K562 (cell line): ENCODE measurements around the gene MEAK7. TPM values are rescaled to one million over a fixed set of nuclear protein-coding genes. Genes with fewer than 3 reads are reported as not detected.

Source experiments
- ARID1B ChIP-seq: fragments of 450-650 bp; IDR thresholded peaks from 2 replicates; pipeline ENCODE4 v1.6.1; 2016; ENCODE audit warnings: antibody characterized with exemption, mild to moderate bottlenecking, inconsistent platforms
- BRD9 ChIP-seq: fragments of 450-650 bp; IDR thresholded peaks from 2 replicates; pipeline ENCODE4 v1.6.1; 2018; ENCODE audit warnings: low read depth; ENCODE audit not compliant: partially characterized antibody
- CTCF ChIP-seq, 3 experiments: IDR thresholded peaks in 2 of 3; conservative IDR thresholded peaks in 1 of 3; 2 replicates each; pipeline ENCODE4 v1.5.1; 2011 to 2012; ENCODE audit warnings: low read length in 3 of 3, mild to moderate bottlenecking in 3 of 3, control low read depth in 2 of 3, improper control_type of control experiment in 1 of 3, inconsistent platforms in 1 of 3, low read depth in 1 of 3, mixed read lengths in 1 of 3, moderate library complexity in 1 of 3; ENCODE audit not compliant: insufficient read depth in 2 of 3
- FOXK2 ChIP-seq, 2 experiments: fragments of 450-650 bp; IDR thresholded peaks in 1 of 2; conservative IDR thresholded peaks in 1 of 2; 2 replicates each; pipeline ENCODE4 v1.6.1; 2016; ENCODE audit warnings: low read depth in 2 of 2, mild to moderate bottlenecking in 1 of 2
- HDAC1 ChIP-seq, 2 experiments: fragments of 450-650 bp; IDR thresholded peaks; 2 replicates each; pipeline ENCODE4 v1.6.1; 2016 to 2017; ENCODE audit warnings: inconsistent platforms in 1 of 2, mild to moderate bottlenecking in 1 of 2, moderate library complexity in 1 of 2
- KDM1A ChIP-seq, 2 experiments: fragments of 450-650 bp; IDR thresholded peaks; 2 replicates each; pipeline ENCODE4 v1.6.1; 2016; ENCODE audit warnings: mild to moderate bottlenecking in 2 of 2
- KHSRP ChIP-seq: fragments of 450-650 bp; IDR thresholded peaks from 2 replicates; pipeline ENCODE4 v1.6.1; 2017
- PCBP2 ChIP-seq: fragments of 200-400 bp; formaldehyde crosslinking; IDR thresholded peaks from 2 replicates; pipeline ENCODE4 v1.6.1; 2018; ENCODE audit warnings: low read length, low read depth, mild to moderate bottlenecking, moderate library complexity; ENCODE audit not compliant: poor library complexity, severe bottlenecking
- PYGO2 ChIP-seq: fragments of 450-650 bp; IDR thresholded peaks from 2 replicates; pipeline ENCODE4 v1.6.1; 2016; ENCODE audit warnings: mild to moderate bottlenecking, missing genetic modification characterization, moderate library complexity, missing compliant biosample characterization
- RAD21 ChIP-seq, 2 experiments: fragments of 250-450 bp in 1 of 2; fragments of 450-650 bp in 1 of 2; sonication (Bioruptor Pico) in 1 of 2; formaldehyde crosslinking in 1 of 2; IDR thresholded peaks in 1 of 2; conservative IDR thresholded peaks in 1 of 2; 2 replicates each; pipeline versions ENCODE4 v1.4.0 to v1.8.0; 2020 to 2022; ENCODE audit warnings: mild to moderate bottlenecking in 2 of 2, moderate library complexity in 1 of 2
- SAFB ChIP-seq: fragments of 200-400 bp; formaldehyde crosslinking; IDR thresholded peaks from 2 replicates; pipeline ENCODE4 v1.6.1; 2017; ENCODE audit warnings: low read depth, low read length, borderline replicate concordance
- SAP30 ChIP-seq: fragments of 200-600 bp; sonication (generic); IDR thresholded peaks from 2 replicates; pipeline ENCODE4 v1.6.1; 2012; ENCODE audit warnings: borderline replicate concordance, low read depth, mild to moderate bottlenecking, moderate library complexity, low read length, control low read depth, inconsistent platforms; ENCODE audit not compliant: insufficient read depth, poor library complexity, severe bottlenecking
- TCF7 ChIP-seq: sonication (generic); IDR thresholded peaks from 2 replicates; pipeline ENCODE4 v1.6.1; 2016; ENCODE audit warnings: antibody characterized with exemption, borderline replicate concordance
- TSC22D4 ChIP-seq: fragments of 450-650 bp; IDR thresholded peaks from 2 replicates; pipeline ENCODE4 v1.6.1; 2016; ENCODE audit warnings: missing genetic modification characterization, missing biosample characterization, control low read depth
- polyA plus RNA-seq, 8 experiments: library from polyadenylated mRNA; depleted of rRNA in 4 of 8; stranded (reverse) in 5 of 8; unstranded in 3 of 8; fragments of >200 nt; fragmentation: Nextera tagmentation in 2 of 8; fragmentation: Illumina TruSeq in 1 of 8; extraction: Ambion mirVana in 2 of 8; extraction: Trizol in 1 of 8; gene quantifications; 2 replicates each; pipeline versions ENCODE4 v1.2.1 to v1.2.3, GENCODE V29; 2011 to 2014; ENCODE audit warnings: inconsistent platforms in 1 of 8, missing spikeins in 1 of 8
- total RNA-seq, 7 experiments: library from RNA; depleted of rRNA in 6 of 7; stranded (reverse); fragments of >200 nt in 6 of 7; fragmentation: Illumina TruSeq in 2 of 7; extraction: Trizol in 2 of 7; gene quantifications; 2 replicates each; pipeline versions ENCODE4 v1.2.1 to v1.2.3, GENCODE V29; 2011 to 2021; ENCODE audit warnings: low replicate concordance in 1 of 7
- TF ChIP-seq, protein P1 (sequence below): fragments of 250-450 bp; sonication (Bioruptor Pico); IDR thresholded peaks from 2 replicates; pipeline ENCODE4 v1.8.0; 2021; ENCODE audit warnings: mild to moderate bottlenecking, moderate library complexity
- TF ChIP-seq, protein P2 (sequence below), 2 experiments: IDR thresholded peaks in 1 of 2; conservative IDR thresholded peaks in 1 of 2; 2 replicates each; pipeline ENCODE4 v1.6.1; 2016; ENCODE audit warnings: low read depth in 2 of 2, mild to moderate bottlenecking in 1 of 2, missing compliant biosample characterization in 1 of 2, missing genetic modification characterization in 1 of 2, moderate library complexity in 1 of 2
- TF ChIP-seq, protein P3 (sequence below): fragments of 450-650 bp; IDR thresholded peaks from 2 replicates; pipeline ENCODE4 v1.6.1; 2016; ENCODE audit warnings: low read depth, mild to moderate bottlenecking, moderate library complexity
- TF ChIP-seq, protein P4 (sequence below): fragments of 250-450 bp; sonication (Bioruptor Pico); IDR thresholded peaks from 2 replicates; pipeline ENCODE4 v1.5.0; 2020; ENCODE audit warnings: mild to moderate bottlenecking

MEAK7 gene
- total and polyA plus RNA-seq, 9 of the 15 experiments (the other 6 are each of a cell fraction or from before 2014, with no cell fraction given), result 1.4 to 14.5 (median 6.3) TPM

DNA sequence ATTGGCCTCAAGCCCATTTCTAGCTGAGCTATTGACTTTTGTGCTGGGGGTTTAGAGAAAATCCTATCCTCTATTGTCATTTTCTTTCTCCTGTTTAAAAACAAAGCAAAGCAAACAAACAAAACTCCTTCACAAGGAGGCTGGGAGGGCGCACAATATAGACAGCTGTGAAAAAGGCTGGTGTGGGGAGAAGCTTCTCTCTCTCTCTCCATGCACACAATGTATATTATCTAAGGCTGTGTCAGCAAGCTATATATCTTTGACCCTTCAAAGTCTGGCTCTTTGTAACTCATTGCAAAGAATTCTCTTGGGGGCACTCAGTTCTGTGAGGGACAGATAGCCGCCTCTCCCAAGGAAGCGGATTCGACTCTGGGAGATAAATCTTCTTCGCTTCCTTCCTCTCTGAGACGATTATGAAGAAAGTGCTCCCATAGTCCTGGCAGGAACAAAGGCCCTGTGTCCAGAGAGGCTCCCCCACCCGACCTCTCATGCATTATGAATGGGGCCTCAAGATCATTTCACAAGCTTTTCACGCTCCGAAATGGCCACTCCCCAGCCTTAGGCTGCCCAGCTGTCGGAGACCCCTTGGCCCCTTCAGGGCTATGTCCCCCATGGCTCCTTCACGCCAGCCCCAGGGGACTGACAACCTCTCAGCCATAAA is 33.2 kb upstream of the MEAK7 start (continued):
- TF ChIP-seq, protein P1, sequence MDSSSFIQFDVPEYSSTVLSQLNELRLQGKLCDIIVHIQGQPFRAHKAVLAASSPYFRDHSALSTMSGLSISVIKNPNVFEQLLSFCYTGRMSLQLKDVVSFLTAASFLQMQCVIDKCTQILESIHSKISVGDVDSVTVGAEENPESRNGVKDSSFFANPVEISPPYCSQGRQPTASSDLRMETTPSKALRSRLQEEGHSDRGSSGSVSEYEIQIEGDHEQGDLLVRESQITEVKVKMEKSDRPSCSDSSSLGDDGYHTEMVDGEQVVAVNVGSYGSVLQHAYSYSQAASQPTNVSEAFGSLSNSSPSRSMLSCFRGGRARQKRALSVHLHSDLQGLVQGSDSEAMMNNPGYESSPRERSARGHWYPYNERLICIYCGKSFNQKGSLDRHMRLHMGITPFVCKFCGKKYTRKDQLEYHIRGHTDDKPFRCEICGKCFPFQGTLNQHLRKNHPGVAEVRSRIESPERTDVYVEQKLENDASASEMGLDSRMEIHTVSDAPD (CRISPR knock-in tag), result no peak
- TF ChIP-seq, protein P2, sequence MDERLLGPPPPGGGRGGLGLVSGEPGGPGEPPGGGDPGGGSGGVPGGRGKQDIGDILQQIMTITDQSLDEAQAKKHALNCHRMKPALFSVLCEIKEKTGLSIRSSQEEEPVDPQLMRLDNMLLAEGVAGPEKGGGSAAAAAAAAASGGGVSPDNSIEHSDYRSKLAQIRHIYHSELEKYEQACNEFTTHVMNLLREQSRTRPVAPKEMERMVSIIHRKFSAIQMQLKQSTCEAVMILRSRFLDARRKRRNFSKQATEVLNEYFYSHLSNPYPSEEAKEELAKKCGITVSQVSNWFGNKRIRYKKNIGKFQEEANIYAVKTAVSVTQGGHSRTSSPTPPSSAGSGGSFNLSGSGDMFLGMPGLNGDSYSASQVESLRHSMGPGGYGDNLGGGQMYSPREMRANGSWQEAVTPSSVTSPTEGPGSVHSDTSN (CRISPR knock-in tag; IDR thresholded peaks at IDR 0.05; ENCODE audit: low read depth), result no peak
- TF ChIP-seq, protein P2 (tag; conservative IDR thresholded peaks at IDR 0.05; ENCODE audit: low read depth), result peak; percentile 96
- TF ChIP-seq TCF7 (0 out of 2 replicates have a peak, but pooled peaks have one; percentile 47), SAP30 (no peak), CTCF (IDR thresholded peaks at IDR 0.05 in 2 of 3, conservative IDR thresholded peaks at IDR 0.05 in 1 of 3; ENCODE audit: insufficient read depth in 2 of 3, low read depth in 1 of 3, low read length in 3 of 3) (no peak), SAFB (no peak), PCBP2 (no peak), FOXK2 (conservative IDR thresholded peaks at IDR 0.05 in 1 of 2, IDR thresholded peaks at IDR 0.05 in 1 of 2; ENCODE audit: low read depth in 2 of 2) (no peak), PYGO2 (tag) (no peak), ARID1B (peak; percentile 94), KHSRP (no peak), TSC22D4 (tag) (no peak), KDM1A (IDR thresholded peaks at IDR 0.05) (peak; percentile 68 to 79), HDAC1 (IDR thresholded peaks at IDR 0.05) (peak in 1 of 2 experiments; percentile 50; a peak in 1 of 4 replicates), RAD21 (CRISPR knock-in tag; conservative IDR thresholded peaks at IDR 0.05 in 1 of 2, IDR thresholded peaks at IDR 0.05 in 1 of 2) (peak; percentile 14 to 21; a peak in 1 of 4 replicates), BRD9 (peak; percentile 80)
- TF ChIP-seq, protein P3, sequence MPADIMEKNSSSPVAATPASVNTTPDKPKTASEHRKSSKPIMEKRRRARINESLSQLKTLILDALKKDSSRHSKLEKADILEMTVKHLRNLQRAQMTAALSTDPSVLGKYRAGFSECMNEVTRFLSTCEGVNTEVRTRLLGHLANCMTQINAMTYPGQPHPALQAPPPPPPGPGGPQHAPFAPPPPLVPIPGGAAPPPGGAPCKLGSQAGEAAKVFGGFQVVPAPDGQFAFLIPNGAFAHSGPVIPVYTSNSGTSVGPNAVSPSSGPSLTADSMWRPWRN, result no peak
- TF ChIP-seq, protein P4, sequence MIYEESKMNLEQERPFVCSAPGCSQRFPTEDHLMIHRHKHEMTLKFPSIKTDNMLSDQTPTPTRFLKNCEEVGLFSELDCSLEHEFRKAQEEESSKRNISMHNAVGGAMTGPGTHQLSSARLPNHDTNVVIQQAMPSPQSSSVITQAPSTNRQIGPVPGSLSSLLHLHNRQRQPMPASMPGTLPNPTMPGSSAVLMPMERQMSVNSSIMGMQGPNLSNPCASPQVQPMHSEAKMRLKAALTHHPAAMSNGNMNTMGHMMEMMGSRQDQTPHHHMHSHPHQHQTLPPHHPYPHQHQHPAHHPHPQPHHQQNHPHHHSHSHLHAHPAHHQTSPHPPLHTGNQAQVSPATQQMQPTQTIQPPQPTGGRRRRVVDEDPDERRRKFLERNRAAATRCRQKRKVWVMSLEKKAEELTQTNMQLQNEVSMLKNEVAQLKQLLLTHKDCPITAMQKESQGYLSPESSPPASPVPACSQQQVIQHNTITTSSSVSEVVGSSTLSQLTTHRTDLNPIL (CRISPR knock-in tag), result no peak
